Inferior parietal cortex (tissue), 1 donor: ENCODE measurements around the gene PHC2.
"Not testable (repeated sequence)": the region's sequence is repeated elsewhere in the genome, so short reads cannot be mapped to it uniquely, and the experiment has no call there.

ENCODE experiments used
- DNase-seq: peaks from one replicate; pipeline ENCODE4 v3.0.0-alpha.2; 2016; ENCODE audit errors: extremely low spot score

The PHC2 gene

GRCh38 chr1:33294071-33295010 lies 136.6 kb downstream of the PHC2 start:
- no peak for DNase-seq

- no peak for DNase-seq
Observed at GRCh38 chr1:33292726-33293340, 138.1 kb downstream of the PHC2 start.

GRCh38 chr1:33290615-33291014 lies 140.3 kb downstream of the PHC2 start:
- not testable (repeated sequence) for DNase-seq

- DNase-seq, result no peak
Observed at GRCh38 chr1:33289858-33290154, 141.1 kb downstream of the PHC2 start.

- no peak for DNase-seq
Observed at GRCh38 chr1:33288976-33289857, 141.7 kb downstream of the PHC2 start.

- DNase-seq, result no peak
Observed at GRCh38 chr1:33287317-33287716, 143.6 kb downstream of the PHC2 start.

- no peak for DNase-seq
Observed at GRCh38 chr1:33286451-33287185, 144.3 kb downstream of the PHC2 start.

GRCh38 chr1:33284049-33284448 lies 146.8 kb downstream of the PHC2 start:
- DNase-seq, result no peak

GRCh38 chr1:33282791-33283190 lies 148.1 kb downstream of the PHC2 start:
- DNase-seq, result no peak

GRCh38 chr1:33281554-33282303 lies 149.2 kb downstream of the PHC2 start:
- DNase-seq, result no peak

GRCh38 chr1:33280091-33280661 lies 150.7 kb downstream of the PHC2 start:
- no peak for DNase-seq

- DNase-seq, result no peak
Observed at GRCh38 chr1:33277488-33278084, 153.3 kb downstream of the PHC2 start.

GRCh38 chr1:33276573-33277298 lies 154.2 kb downstream of the PHC2 start:
- no peak for DNase-seq

- no peak for DNase-seq
Observed at GRCh38 chr1:33275706-33276572, 155.0 kb downstream of the PHC2 start.

- DNase-seq, result no peak
Observed at GRCh38 chr1:33275195-33275594, 155.7 kb downstream of the PHC2 start.

GRCh38 chr1:33274446-33274845 lies 156.4 kb downstream of the PHC2 start:
- DNase-seq, result no peak

GRCh38 chr1:33273961-33274371 lies 156.9 kb downstream of the PHC2 start:
- no peak for DNase-seq
